Activated T-cell treated with anti-CD3 and anti-CD28 coated beads, Interleukin-2, amount 50 U/mL, for 72 hours (primary cell): ENCODE measurements around the gene NSF. TPM values are rescaled to one million over a fixed set of nuclear protein-coding genes. Genes with fewer than 3 reads are reported as not detected.

Source experiments
- ATAC-seq, 2 donors: fragments of 150-1000 bp; cut with Tn5 transposase; replicated peaks in 1 of 2; 2 replicates each; pipeline ENCODE4 v1.10.0; 2021; ENCODE audit warnings: moderate library complexity in 2 of 2, mild to moderate bottlenecking in 1 of 2
- DNase-seq, 2 donors: peaks; one replicate each; pipeline ENCODE4 v3.0.0; 2021 to 2022; ENCODE audit warnings: mixed read lengths in 1 of 2
- H3K27ac Mint-ChIP-seq: one replicate; pipeline ENCODE4 v1.8.0; 2022; ENCODE audit warnings: mild to moderate bottlenecking, moderate library complexity, mixed read lengths
- H3K27me3 Mint-ChIP-seq: one replicate; pipeline ENCODE4 v1.8.0; 2022; ENCODE audit warnings: low read depth, mixed read lengths
- H3K36me3 Mint-ChIP-seq, 2 donors: one replicate each; pipeline ENCODE4 v1.8.0; 2022; ENCODE audit warnings: mixed read lengths in 2 of 2, mild to moderate bottlenecking in 1 of 2; ENCODE audit not compliant: insufficient read depth in 2 of 2
- H3K4me1 Mint-ChIP-seq: one replicate; pipeline ENCODE4 v1.8.0; 2022; ENCODE audit warnings: low read depth, mixed read lengths
- H3K4me3 Mint-ChIP-seq, 2 donors: one replicate each; pipeline ENCODE4 v1.8.0; 2022; ENCODE audit warnings: mild to moderate bottlenecking in 2 of 2, mixed read lengths in 2 of 2, moderate library complexity in 2 of 2
- H3K9me3 Mint-ChIP-seq, 2 donors: one replicate each; pipeline ENCODE4 v1.8.0; 2022; ENCODE audit warnings: mixed read lengths in 2 of 2
- total RNA-seq, 2 donors: library from RNA; stranded (reverse); gene quantifications; one replicate each; pipeline ENCODE4 v1.2.3, GENCODE V29; 2022

Gene NSF
- total RNA-seq, 2 donors from 2014 or later = 34.3 to 43.1 TPM

- no peaks in the 10 kb centered on the region for H3K9me3 Mint-ChIP-seq
- DNase-seq = no peak
- no peak overlapping the region for H3K27ac Mint-ChIP-seq
- no peaks in the 10 kb centered on the region for H3K27me3 Mint-ChIP-seq
- H3K4me1 Mint-ChIP-seq = no peaks in the 10 kb centered on the region
- H3K36me3 Mint-ChIP-seq = no peaks in the 10 kb centered on the region
- H3K4me3 Mint-ChIP-seq = no peak overlapping the region
- ATAC-seq = no peak
Measured at GRCh38 chr17:46733837-46734475, 143.5 kb downstream of the NSF start.

- no peak for ATAC-seq
- H3K4me3 Mint-ChIP-seq = no peak overlapping the region
- no peaks in the 10 kb centered on the region for H3K27me3 Mint-ChIP-seq
- DNase-seq = no peak
- no peaks in the 10 kb centered on the region for H3K36me3 Mint-ChIP-seq
- H3K4me1 Mint-ChIP-seq = no peaks in the 10 kb centered on the region
- no peak overlapping the region for H3K27ac Mint-ChIP-seq
- no peaks in the 10 kb centered on the region for H3K9me3 Mint-ChIP-seq
Measured at GRCh38 chr17:46736100-46736499, 145.6 kb downstream of the NSF start.

DNA sequence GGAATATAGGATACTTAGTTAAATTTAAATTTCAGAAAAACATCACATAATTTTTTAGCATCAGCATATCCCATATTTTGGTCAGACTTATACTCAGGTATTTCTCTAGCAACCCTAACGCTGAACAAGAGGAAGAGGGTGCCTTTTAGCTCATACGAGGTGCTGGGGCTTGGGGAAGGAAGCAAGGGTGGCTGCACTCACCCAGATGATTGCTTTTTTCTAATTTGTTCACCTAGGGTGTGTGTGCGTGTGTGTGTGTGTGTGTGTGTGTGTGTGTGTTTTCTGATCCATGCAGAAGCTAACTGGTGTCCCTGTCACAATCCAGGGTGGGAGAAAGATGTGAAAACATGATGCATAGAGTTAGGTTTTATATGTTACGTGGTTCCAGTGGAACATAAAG lies 146.9 kb downstream of the NSF start:
- Mint-ChIP-seq H3K27ac (no peak overlapping the region), H3K36me3 (no peaks in the 10 kb centered on the region), H3K4me1 (peaks cover 3% of the 10 kb centered on the region), H3K9me3 (no peaks in the 10 kb centered on the region), H3K4me3 (no peak overlapping the region), H3K27me3 (no peaks in the 10 kb centered on the region)
- no peak for DNase-seq
- ATAC-seq = no peak

GRCh38 chr17:46738544-46738943 lies 148.1 kb downstream of the NSF start:
- H3K9me3 Mint-ChIP-seq = no peaks in the 10 kb centered on the region
- H3K36me3 Mint-ChIP-seq = no peaks in the 10 kb centered on the region
- no peak for ATAC-seq
- H3K27me3 Mint-ChIP-seq = no peaks in the 10 kb centered on the region
- H3K4me3 Mint-ChIP-seq = no peak overlapping the region
- no peak for DNase-seq
- peaks cover 12% of the 10 kb centered on the region for H3K4me1 Mint-ChIP-seq
- H3K27ac Mint-ChIP-seq = no peak overlapping the region

GRCh38 chr17:46739982-46740381 lies 149.5 kb downstream of the NSF start:
- no peaks in the 10 kb centered on the region for H3K9me3 Mint-ChIP-seq
- no peak overlapping the region for H3K27ac Mint-ChIP-seq
- H3K36me3 Mint-ChIP-seq = no peaks in the 10 kb centered on the region
- DNase-seq (no peak), ATAC-seq (no peak)
- no peaks in the 10 kb centered on the region for H3K27me3 Mint-ChIP-seq
- H3K4me3 Mint-ChIP-seq = no peak overlapping the region
- H3K4me1 Mint-ChIP-seq = peaks cover 12% of the 10 kb centered on the region

DNA sequence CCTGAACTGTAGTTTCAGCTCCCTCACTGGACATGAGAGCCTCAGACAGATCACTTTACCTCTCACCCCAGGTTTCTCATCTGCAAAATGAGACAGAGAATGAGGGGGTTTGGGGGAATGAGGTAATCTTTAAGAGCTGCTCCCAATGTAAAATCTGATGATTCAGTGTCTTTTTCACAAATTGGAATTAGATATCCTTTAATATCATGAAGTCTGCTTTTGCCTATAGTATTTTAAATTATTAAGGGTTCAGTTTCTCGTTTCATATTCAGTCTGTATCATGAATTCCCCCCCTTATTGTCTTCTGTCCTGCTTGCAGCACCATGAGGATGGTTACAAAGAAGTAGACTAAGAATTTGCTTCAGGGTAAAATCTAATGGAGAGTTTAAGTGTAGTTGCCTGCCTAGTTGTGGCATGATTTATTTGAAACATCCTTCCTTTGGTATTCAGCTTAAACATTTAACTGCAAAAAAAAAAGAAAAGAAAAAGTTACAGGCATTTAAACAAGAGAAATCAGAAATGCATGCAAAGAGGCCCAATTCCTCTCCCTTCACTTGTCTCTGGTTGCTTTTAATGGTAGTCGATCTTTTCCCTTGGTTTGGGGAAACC lies 150.8 kb downstream of the NSF start:
- no peak for ATAC-seq
- Mint-ChIP-seq H3K36me3 (no peaks in the 10 kb centered on the region), H3K9me3 (no peaks in the 10 kb centered on the region)

DNA sequence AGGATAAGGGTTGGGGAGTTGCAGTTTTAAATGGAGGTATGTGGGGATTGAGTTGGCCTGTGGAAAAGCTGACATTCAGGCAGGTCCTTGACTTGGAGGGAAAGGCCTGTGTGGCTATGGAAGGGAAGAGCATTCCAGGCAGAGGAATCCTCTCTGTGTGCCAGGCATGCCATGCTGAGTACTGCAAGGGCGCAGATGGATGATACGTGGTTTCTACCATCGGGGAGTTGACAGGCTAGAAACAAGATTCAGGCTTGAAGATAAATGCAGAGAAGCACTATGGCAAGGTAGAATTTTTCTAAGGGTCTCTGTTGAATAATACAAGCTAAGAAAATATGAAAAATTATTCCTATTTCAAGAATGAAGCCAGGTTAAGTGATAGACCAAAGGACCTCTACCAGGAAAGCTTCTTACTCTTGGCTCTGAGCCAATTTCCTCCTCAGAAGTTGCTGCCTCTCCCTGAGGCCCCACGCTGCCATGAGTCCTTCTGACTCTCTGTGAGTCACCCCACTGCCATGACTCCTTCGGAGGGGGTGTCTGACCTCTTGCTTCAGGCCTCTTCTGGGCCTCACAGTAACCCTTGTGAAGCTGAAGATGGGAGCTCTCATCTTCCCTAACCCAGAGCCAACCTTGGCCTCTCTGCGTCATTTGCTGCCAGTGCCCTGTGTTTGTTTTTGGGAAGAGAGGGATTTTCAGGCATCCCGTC lies 152.2 kb downstream of the NSF start:
- H3K9me3 Mint-ChIP-seq = no peaks in the 10 kb centered on the region
- H3K27ac Mint-ChIP-seq = no peak overlapping the region
- DNase-seq (peak; percentile 11 to 19), ATAC-seq (peak; percentile 56 to 72)
- H3K4me3 Mint-ChIP-seq = no peak overlapping the region
- no peaks in the 10 kb centered on the region for H3K27me3 Mint-ChIP-seq
- no peaks in the 10 kb centered on the region for H3K36me3 Mint-ChIP-seq
- H3K4me1 Mint-ChIP-seq = peaks cover 12% of the 10 kb centered on the region

More for the DNA sequence above, 150.8 kb downstream of the NSF start:
- H3K4me1 Mint-ChIP-seq = peaks cover 12% of the 10 kb centered on the region
- H3K4me3 Mint-ChIP-seq = no peak overlapping the region
- no peak for DNase-seq
- no peak overlapping the region for H3K27ac Mint-ChIP-seq
- no peaks in the 10 kb centered on the region for H3K27me3 Mint-ChIP-seq

DNA sequence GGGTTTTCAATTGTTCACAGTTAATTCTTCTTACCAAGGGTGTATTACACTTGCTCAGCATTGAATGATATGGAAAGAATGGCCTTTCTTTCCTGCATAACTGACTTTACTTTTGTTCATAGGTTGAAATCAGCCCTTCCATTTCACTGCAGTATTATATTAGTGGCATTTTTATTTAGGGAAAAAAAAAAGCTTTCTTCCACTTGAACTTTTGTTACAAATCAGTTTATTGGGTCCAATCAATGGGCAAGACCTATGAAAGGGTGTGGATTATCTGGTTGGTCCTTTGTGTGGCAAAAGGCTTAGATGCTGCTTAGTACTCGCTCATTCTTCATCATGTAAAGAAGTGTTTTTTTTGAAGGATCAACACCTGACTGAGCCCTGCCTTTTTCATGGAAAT lies 154.0 kb downstream of the NSF start:
- DNase-seq (no peak), ATAC-seq (no peak)
- Mint-ChIP-seq H3K4me1 (peaks cover 12% of the 10 kb centered on the region), H3K27me3 (no peaks in the 10 kb centered on the region), H3K36me3 (no peaks in the 10 kb centered on the region), H3K9me3 (no peaks in the 10 kb centered on the region), H3K27ac (no peak overlapping the region), H3K4me3 (no peak overlapping the region)

DNA sequence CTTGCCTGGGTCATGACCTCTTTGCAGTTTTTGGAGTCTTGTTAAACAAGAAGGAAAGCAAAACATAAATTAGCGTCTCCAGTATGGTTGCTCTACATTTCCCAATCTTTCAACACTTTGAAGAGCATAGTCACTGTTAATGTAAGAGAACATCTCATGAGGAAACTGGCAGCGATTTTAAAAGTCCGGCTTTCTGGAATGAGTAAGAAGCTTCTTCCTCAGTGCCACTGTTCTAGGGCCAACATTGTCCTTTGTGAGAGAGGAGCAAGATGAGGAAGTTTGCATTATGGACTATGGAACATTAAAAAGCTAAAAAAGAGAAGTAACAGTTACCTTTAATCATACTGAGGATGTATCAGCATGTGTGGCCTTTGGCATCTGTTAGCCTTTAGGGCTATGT lies 154.9 kb downstream of the NSF start:
- ATAC-seq = no peak
- Mint-ChIP-seq H3K4me1 (peaks cover 12% of the 10 kb centered on the region), H3K27me3 (no peaks in the 10 kb centered on the region), H3K9me3 (no peaks in the 10 kb centered on the region), H3K27ac (no peak overlapping the region), H3K36me3 (no peaks in the 10 kb centered on the region), H3K4me3 (no peak overlapping the region)
- DNase-seq = no peak

- ATAC-seq (no peak), DNase-seq (no peak)
- H3K4me3 Mint-ChIP-seq = no peak overlapping the region
- no peaks in the 10 kb centered on the region for H3K4me1 Mint-ChIP-seq
- no peaks in the 10 kb centered on the region for H3K9me3 Mint-ChIP-seq
- H3K27ac Mint-ChIP-seq = no peak overlapping the region
- peaks cover 0 to 1% of the 10 kb centered on the region in 2 donors for H3K36me3 Mint-ChIP-seq
- no peaks in the 10 kb centered on the region for H3K27me3 Mint-ChIP-seq
Measured at GRCh38 chr17:46751425-46751824, 161.0 kb downstream of the NSF start.

GRCh38 chr17:46753776-46754175 lies 163.3 kb downstream of the NSF start:
- Mint-ChIP-seq H3K9me3 (no peaks in the 10 kb centered on the region), H3K4me1 (no peaks in the 10 kb centered on the region), H3K36me3 (peaks cover 0 to 1% of the 10 kb centered on the region in 2 donors), H3K27me3 (no peaks in the 10 kb centered on the region), H3K4me3 (no peak overlapping the region), H3K27ac (no peak overlapping the region)
- no peak for ATAC-seq
- DNase-seq = no peak

- no peak for ATAC-seq
- no peak overlapping the region for H3K27ac Mint-ChIP-seq
- peaks cover 0 to 1% of the 10 kb centered on the region in 2 donors for H3K36me3 Mint-ChIP-seq
Measured at GRCh38 chr17:46756081-46756735, 165.7 kb downstream of the NSF start.

GRCh38 chr17:46756861-46757260 lies 166.4 kb downstream of the NSF start:
- DNase-seq (no peak), ATAC-seq (no peak)
- Mint-ChIP-seq H3K36me3 (peaks cover 0 to 1% of the 10 kb centered on the region in 2 donors), H3K27ac (peak overlapping the region; percentile 68), H3K4me3 (no peak overlapping the region), H3K9me3 (no peaks in the 10 kb centered on the region), H3K27me3 (no peaks in the 10 kb centered on the region), H3K4me1 (no peaks in the 10 kb centered on the region)

More at GRCh38 chr17:46756081-46756735, 165.7 kb downstream of the NSF start:
- no peak overlapping the region for H3K4me3 Mint-ChIP-seq
- no peak for DNase-seq
- H3K9me3 Mint-ChIP-seq = no peaks in the 10 kb centered on the region
- no peaks in the 10 kb centered on the region for H3K4me1 Mint-ChIP-seq
- H3K27me3 Mint-ChIP-seq = no peaks in the 10 kb centered on the region
